GM12892 (cell line): ENCODE data around the gene MYO1H.

Source experiments
- POLR2A ChIP-seq: IDR thresholded peaks from 2 replicates; pipeline ENCODE4 v1.6.1; 2011; ENCODE audit warnings: low read depth, low read length, control low read depth
- POLR2AphosphoS5 ChIP-seq: IDR thresholded peaks from 2 replicates; pipeline ENCODE4 v1.6.1; 2011; ENCODE audit warnings: low read depth, low read length, control low read depth
- TAF1 ChIP-seq: IDR thresholded peaks from 2 replicates; pipeline ENCODE4 v1.6.1; 2011; ENCODE audit warnings: low read depth, mild to moderate bottlenecking, control low read depth, low read length, borderline replicate concordance

GRCh38 chr12:109436188-109436560, 88.5 kb downstream of the MYO1H start:
- TF ChIP-seq TAF1 (no peak), POLR2A (no peak), POLR2AphosphoS5 (no peak)
